COLO668 (cell line): ENCODE results near the gene ITPKA.
A peak's percentile ranks its signal among the peaks of the same experiment; 100 is the strongest.
"Not testable (repeated sequence)": the region's sequence is repeated elsewhere in the genome, so short reads cannot be mapped to it uniquely, and the experiment has no call there.

Source experiments
- DNase-seq: peaks from one replicate; lab custom pipeline; 2025; ENCODE audit not compliant: unreplicated experiment; lab: John Stamatoyannopoulos, UW

ITPKA gene

DNA sequence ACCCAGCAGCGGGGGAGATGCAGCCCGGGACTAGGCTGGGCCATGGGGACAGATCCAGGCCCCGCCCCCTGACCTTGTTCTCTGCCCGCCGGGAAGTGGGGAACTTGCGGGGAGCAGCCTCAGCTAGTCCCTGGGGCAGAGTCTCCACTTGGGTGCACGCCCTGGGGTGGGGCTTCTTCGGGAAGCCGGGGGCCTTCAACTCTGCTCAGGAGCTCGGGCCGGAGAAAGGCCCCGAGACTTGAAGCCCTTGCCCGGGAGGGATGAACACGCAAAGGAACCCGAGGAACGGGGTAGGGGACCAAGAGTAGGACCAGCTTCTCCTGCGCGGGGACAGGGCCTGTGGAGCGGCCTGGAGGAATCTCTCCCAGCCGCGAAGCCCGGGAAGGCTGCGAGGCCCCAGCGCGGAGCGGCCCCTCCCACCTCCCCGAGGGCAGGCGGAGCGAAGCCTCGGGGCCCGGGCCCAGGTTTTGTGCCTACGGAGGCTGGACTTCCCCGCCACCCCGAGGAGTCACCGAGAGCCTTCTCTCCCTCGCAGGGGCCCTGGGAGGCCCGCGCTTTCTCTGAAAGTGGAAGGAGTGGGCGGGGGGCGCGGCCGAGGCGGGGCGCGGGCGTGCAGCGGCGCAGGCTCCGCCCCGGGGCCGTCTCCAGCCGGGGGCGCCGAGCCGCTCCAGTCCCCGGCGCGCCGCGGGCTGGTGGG is at the start of gene ITPKA:
Gene ITPKA, plus strand, starts transcription at position 670 of the 697 bp plus-strand sequence. CDS start 54 bp downstream, outside the sequence.
- peak; percentile 60 for DNase-seq

GRCh38 chr15:41445399-41445798 is 48.3 kb upstream of the ITPKA start:
- no peak for DNase-seq

- DNase-seq = no peak
Measured at GRCh38 chr15:41462084-41462795, 31.4 kb upstream of the ITPKA start.

- no peak for DNase-seq
Measured at GRCh38 chr15:41464889-41465580, 28.6 kb upstream of the ITPKA start.

GRCh38 chr15:41465822-41466421 is 27.8 kb upstream of the ITPKA start:
- peak; percentile 14 for DNase-seq

DNA sequence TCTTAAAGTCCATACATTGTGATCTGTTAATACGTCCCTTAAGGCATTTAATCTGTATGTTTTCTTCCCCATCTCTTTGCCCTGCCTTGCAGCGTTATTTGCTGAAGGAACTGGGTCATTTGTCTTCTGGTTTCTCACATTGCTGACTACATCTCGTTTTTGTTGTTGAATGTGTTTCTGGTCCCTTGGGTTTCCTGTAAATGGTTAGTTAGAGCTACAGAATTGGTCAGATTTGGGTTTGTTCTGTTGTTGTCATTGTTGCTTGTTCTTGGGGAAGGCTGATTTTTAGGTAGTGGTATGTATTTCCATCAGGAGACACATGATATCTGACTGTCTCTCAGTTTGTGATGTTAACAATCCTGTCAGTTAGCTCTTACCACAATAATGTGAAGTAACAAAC is 27.0 kb upstream of the ITPKA start:
- no peak for DNase-seq

DNA sequence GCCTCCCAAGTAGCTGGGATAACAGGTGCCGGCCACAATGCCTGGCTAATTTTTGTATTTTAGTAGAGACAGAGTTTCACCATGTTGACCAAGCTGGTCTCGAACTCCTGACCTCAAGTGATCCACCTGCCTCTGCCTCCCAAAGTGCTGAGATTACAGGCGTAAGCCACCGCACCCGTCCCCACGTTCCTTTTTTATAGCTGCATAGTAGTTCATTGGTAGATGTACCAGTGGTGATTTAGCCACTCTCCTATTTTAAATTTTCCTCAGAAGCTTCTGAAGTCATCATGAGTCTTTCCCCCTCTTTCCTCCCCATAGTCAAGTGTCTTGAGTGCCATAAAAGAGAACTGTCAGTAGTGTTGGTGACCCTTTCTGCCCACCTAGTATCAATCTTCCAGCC is 24.0 kb upstream of the ITPKA start:
- not testable (repeated sequence) for DNase-seq

DNA sequence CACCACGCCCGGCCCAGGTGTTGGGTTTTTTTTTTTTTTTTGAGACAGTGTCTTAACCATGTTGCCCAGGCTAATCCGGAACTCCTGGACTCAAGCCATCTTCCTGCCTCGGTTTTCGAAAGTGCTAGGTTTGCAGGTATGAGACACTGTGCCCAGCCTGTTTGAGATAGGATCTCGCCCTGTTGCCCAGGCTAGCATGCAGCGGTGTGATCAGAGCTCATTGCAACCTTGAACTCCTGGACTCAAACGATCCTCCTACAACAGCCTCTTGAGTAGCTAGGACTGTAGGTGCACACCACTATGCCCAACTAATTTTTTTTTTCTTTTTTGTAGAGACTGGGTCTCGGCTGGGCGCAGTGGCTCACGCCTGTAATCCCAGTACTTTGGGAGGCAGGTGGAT is 20.3 kb upstream of the ITPKA start:
- no peak for DNase-seq

- DNase-seq = no peak
Measured at GRCh38 chr15:41474436-41474835, 19.2 kb upstream of the ITPKA start.

DNA sequence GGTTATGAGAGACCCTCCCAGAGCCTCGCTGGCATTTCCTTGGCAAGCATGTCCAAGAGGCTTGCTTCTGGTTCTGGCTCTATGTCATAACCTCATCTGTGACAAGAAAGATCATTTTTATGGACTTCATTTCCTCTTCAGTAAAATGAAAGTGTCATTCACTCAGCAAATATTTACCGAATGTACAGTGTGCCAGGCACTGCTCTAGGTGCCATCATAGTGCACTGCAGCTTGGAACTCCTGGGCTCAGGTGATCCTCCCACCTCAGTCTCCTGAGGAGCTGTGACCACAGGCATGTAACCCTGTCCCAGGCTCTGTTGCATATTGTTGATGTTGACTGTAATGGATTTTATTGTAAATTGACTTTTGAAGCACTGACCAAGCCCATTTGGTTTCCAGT is 18.7 kb upstream of the ITPKA start:
- no peak for DNase-seq

DNA sequence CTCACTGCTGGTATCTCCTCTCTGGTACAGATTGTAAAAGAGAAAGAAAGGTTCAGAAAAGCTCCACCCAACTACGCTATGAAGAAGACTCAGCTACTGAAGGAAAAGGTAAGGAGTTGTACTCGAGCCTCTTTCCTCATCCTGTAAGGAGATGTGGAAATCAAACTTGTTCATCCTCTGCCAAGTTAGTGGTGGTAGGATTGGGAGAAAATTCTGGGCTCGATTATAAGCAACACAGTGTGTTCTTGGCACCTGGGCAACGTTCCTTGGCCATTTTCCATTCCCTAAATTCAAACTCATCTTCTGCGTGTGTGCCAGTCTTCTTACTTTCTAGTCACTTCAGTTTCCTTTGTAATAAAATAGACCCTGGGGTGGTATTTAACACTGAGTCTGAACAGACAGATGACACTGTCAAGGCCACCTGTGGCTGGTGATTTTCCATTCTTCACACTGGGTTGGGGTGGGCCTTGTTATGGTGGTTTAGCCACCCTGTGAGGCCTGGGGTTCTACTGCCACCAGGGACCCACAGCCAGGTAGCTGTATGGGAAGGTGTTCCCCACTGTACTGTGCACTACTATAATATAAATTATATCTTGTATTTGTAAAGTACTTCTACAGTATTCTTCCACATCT is 17.1 kb upstream of the ITPKA start:
- no peak for DNase-seq

DNA sequence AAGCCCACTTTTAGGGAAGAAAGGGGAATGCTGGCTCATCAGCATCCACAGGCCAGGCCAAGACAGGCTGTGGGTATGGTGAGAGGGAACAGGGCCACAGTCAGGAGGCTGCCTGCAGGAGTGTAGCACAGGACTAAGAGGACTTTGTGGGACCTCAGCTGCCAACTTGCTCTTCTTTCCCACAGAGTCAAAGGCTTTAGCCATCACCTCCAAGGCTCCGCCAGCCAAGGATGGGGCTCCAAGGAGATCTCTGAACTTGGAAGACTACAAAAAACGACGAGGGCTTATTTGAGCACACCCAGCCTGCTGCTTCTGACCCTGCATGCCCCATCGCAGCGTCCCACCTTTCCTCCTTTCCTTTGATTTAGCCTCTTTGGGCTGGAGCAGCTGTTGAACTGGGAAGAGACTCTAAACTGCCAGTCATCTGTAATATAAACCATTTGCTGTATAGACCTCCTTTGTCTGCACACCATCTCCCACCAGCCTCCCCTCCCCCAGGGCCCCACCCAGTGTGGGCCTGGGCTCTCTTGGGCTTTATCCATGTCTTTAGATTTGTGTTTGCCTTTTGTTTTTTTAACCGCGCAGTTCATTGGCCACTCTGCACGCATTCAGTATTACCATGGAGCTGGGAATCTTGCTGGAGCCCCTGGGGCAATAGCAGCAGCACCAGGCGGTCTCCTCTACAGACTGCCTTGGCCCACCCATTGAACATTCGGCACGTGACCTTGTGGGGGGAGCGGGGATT is 13.1 kb upstream of the ITPKA start:
- DNase-seq = no peak

GRCh38 chr15:41482110-41482877 is 11.4 kb upstream of the ITPKA start:
- no peak for DNase-seq

GRCh38 chr15:41483115-41483514 is 10.6 kb upstream of the ITPKA start:
- DNase-seq = no peak

- no peak for DNase-seq
Measured at GRCh38 chr15:41483519-41483918, 10.2 kb upstream of the ITPKA start.

DNA sequence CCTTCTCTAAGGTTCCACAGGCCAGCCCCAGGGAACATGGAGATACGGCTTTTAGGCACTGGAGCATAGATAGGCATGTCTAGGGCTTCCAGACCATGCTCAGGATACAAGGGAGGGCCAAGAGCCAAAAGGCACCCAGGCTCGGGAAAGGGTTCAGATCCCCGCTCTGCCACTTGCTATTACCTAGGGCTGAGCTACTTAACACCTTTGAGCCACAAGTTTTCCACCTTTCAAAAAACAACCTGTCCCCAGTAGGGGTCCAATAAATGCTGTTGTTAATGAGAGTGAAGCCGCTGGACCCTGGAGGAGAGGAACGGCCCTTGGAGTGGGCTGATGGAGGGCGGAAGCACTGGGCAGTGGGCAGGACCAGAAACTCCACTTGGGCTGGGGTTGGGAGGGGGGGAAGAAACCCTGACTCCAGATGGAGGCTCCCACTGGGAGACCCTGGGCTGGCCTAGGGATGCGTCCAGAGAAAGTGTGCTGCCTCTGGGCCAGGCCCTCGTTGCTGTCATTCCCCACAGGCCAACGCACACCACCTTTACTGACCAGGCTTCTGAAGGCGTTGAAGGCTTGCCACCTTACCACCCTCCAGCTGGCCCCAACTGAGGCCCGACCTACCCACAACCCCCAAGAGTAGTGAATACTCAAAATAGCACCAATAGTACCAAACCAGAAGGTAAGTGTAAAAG is 8.6 kb upstream of the ITPKA start:
- DNase-seq = no peak

DNA sequence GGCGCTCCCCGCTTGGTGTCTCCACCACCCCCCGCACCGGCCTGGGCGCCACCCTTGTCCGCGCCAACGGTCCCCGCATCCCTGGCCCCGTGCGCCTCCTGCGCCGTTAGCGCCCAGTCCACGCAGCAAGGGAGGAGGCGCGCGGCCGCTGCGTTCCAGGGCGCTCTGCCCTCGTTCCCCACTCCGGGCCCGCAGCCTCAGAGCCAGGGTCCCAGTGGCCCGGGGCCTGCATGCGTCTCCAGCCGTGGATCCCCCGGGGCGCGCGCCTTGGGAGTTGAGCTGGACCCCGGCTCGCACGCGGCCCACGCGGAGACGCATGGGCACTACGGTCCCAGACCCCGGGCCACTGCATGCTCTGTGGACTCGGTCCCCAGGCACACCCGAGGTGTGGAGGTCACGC is 7.4 kb upstream of the ITPKA start:
- DNase-seq = no peak

DNA sequence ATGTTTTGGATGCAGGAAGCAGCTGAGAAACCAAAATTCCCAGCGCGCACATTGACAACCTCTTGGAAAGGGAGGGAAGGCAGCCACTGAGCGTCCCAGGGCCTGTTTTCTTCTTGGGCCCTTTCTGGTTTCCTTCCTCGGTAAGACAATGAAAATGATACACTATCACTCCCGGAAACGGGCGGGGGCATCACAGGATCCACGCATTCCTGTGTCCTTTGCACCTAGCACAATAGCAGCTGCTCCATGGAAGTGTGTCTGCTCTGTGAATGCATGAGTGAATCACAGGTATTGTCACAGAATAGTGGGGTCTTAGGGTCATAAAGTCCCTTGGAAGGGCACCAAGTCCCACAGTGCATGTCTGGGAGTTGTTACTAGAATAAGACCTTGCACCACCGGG is 6.3 kb upstream of the ITPKA start:
- no peak for DNase-seq

DNA sequence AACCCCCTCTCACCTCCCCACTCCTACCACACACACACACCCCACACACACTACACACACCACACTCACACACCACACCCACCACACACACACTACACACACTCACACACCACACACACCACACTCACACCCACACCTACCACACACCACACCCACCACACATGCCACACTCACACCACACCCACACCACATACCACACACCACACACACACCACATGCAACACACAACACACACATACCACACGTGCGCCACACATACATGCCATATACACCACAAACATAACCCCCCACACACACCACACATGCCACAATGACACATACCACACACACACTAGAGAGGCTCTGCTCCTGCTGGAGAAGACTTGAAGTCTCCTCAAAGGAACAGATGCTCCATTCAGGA is 5.9 kb upstream of the ITPKA start:
- DNase-seq = no peak
